C1 segment of cervical spinal cord (tissue), 14 donors: ENCODE measurements around the gene CLDN10.
"Not testable (repeated sequence)": the region's sequence is repeated elsewhere in the genome, so short reads cannot be mapped to it uniquely, and the experiment has no call there.

Experiments
- DNase-seq, 14 donors: peaks; one replicate each; lab custom pipeline; 2025; lab: John Stamatoyannopoulos, UW

The CLDN10 gene

GRCh38 chr13:95552539-95553441, at the start of gene CLDN10:
Gene CLDN10 (plus strand): TSS chr13:95552720. CDS start chr13:95552754, 34 bp downstream.
- peak in 4 of 14 donors; percentile 4 to 45 (median 31) for DNase-seq

- DNase-seq, result no peak
Measured at GRCh38 chr13:95503662-95504061, 48.9 kb upstream of the CLDN10 start.

- DNase-seq, result no peak
Measured at GRCh38 chr13:95505265-95505664, 47.3 kb upstream of the CLDN10 start.

GRCh38 chr13:95505986-95506385, 46.5 kb upstream of the CLDN10 start:
- DNase-seq, result no peak

- DNase-seq, result no peak
Measured at GRCh38 chr13:95507991-95508390, 44.5 kb upstream of the CLDN10 start.

- no peak for DNase-seq
Measured at GRCh38 chr13:95508996-95509395, 43.5 kb upstream of the CLDN10 start.

- DNase-seq, result no peak
Measured at GRCh38 chr13:95509521-95510310, 42.8 kb upstream of the CLDN10 start.

GRCh38 chr13:95510950-95511349, 41.6 kb upstream of the CLDN10 start:
- DNase-seq, result no peak

GRCh38 chr13:95512424-95512823, 40.1 kb upstream of the CLDN10 start:
- DNase-seq, result no peak

GRCh38 chr13:95512957-95513356, 39.6 kb upstream of the CLDN10 start:
- DNase-seq, result no peak

GRCh38 chr13:95515606-95516005, 36.9 kb upstream of the CLDN10 start:
- not testable (repeated sequence) for DNase-seq

- DNase-seq, result no peak
Measured at GRCh38 chr13:95516021-95516420, 36.5 kb upstream of the CLDN10 start.

- DNase-seq, result no peak
Measured at GRCh38 chr13:95516492-95516891, 36.0 kb upstream of the CLDN10 start.

- DNase-seq, result no peak
Measured at GRCh38 chr13:95523598-95523997, 28.9 kb upstream of the CLDN10 start.

GRCh38 chr13:95524264-95524901, 28.1 kb upstream of the CLDN10 start:
- no peak for DNase-seq

- DNase-seq, result no peak
Measured at GRCh38 chr13:95527955-95528354, 24.6 kb upstream of the CLDN10 start.

GRCh38 chr13:95530178-95530577, 22.3 kb upstream of the CLDN10 start:
- peak in 1 of 14 donors; percentile 24 for DNase-seq

GRCh38 chr13:95533545-95534160, 18.9 kb upstream of the CLDN10 start:
- DNase-seq, result no peak

GRCh38 chr13:95535243-95535642, 17.3 kb upstream of the CLDN10 start:
- no peak for DNase-seq

- no peak for DNase-seq
Measured at GRCh38 chr13:95536632-95537241, 15.8 kb upstream of the CLDN10 start.

- DNase-seq, result peak in 6 of 14 donors; percentile 7 to 37 (median 16)
Measured at GRCh38 chr13:95540888-95541287, 11.6 kb upstream of the CLDN10 start.
